ENCODE data around the gene NDUFAF5. TPM values are rescaled to one million over a fixed set of nuclear protein-coding genes. Genes with fewer than 3 reads are reported as not detected.
A peak's percentile ranks its signal among the peaks of the same experiment; 100 is the strongest.

Gene NDUFAF5
- total and polyA plus RNA-seq, 10 donors = 11.5 to 37.2 (median 25.4) TPM

GRCh38 chr20:13786143-13786828 is 1.5 kb downstream of the NDUFAF5 start:
- H3K9me3 ChIP-seq = no peaks in the 10 kb centered on the region
- intact Hi-C loops (cut with DNase I; ENCODE audit: low total_unique reads) = no loop called here
- H3K27me3 ChIP-seq (replicated peaks in 1 of 7) = no peaks in the 10 kb centered on the region
- peak overlapping the region in 2 of 8 donors; percentile 93 for H3K27ac ChIP-seq
- 84 to 91% (median 85%) methylated on average over 8 of the region's 8 CpGs for WGBS, 5 donors
- TF ChIP-seq CTCF (IDR thresholded peaks at IDR 0.05 in 8 of 11, conservative IDR thresholded peaks at IDR 0.05 in 3 of 11) (no peak), POLR2AphosphoS5 (IDR thresholded peaks at IDR 0.05) (no peak), POLR2A (IDR thresholded peaks at IDR 0.05) (no peak)
- H3K4me3 ChIP-seq = peak overlapping the region in 6 of 8 donors; percentile 77 to 86 (median 84)
- H3K36me3 ChIP-seq = peaks cover 0 to 58% (median 26%) of the 10 kb centered on the region in 6 donors
- DNase-seq = no peak
- H3K4me1 ChIP-seq = peaks cover 13 to 63% (median 38%) of the 10 kb centered on the region in 6 donors

DNA sequence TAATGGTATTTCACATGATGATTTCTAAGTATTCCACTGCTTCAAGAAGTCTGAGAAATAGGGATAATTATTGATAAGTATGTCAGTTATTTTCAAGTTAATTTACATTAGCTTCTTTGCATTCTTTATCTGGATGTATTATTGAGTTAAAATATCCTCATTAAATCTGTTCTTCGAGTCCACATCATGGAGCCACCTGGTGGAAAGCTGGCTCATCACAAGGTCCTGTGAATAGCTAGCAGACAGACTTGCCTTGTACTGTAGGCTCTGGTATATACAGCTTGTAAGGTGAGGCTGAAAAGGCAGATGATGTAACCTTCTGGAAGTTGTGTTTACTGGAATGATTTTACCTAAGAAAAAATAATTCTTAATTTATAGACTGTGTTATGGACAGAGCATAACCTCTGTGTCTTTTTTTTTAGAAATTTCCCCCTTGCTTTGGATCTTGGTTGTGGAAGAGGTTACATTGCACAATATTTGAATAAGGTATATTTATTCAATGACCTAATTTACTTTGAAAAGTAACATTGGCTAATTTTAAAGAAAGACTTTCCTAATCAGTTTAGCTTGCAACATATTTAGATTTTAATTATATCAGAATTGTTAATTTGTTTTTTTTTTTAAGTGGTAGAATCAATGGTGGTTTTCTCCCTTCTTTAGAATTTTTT is 3.5 kb downstream of the NDUFAF5 start:
- H3K36me3 ChIP-seq = peaks cover 0 to 61% (median 31%) of the 10 kb centered on the region in 6 donors
- H3K4me1 ChIP-seq = peaks cover 13 to 48% (median 32%) of the 10 kb centered on the region in 6 donors
- no peaks in the 10 kb centered on the region for H3K27me3 ChIP-seq (replicated peaks in 1 of 7)
- WGBS, 5 donors = 14 to 21% (median 19%) methylated on average over 1 of the region's 1 CpG
- no peak overlapping the region for H3K4me3 ChIP-seq
- DNase-seq = no peak
- no peaks in the 10 kb centered on the region for H3K9me3 ChIP-seq
- TF ChIP-seq CTCF (IDR thresholded peaks at IDR 0.05 in 8 of 11, conservative IDR thresholded peaks at IDR 0.05 in 3 of 11) (peak in 7 of 11 experiments; percentile 22 to 42 (median 27)), POLR2AphosphoS5 (IDR thresholded peaks at IDR 0.05) (no peak)
- H3K27ac ChIP-seq = no peak overlapping the region
- intact Hi-C loops (cut with DNase I; ENCODE audit: low total_unique reads) = no loop called here

DNA sequence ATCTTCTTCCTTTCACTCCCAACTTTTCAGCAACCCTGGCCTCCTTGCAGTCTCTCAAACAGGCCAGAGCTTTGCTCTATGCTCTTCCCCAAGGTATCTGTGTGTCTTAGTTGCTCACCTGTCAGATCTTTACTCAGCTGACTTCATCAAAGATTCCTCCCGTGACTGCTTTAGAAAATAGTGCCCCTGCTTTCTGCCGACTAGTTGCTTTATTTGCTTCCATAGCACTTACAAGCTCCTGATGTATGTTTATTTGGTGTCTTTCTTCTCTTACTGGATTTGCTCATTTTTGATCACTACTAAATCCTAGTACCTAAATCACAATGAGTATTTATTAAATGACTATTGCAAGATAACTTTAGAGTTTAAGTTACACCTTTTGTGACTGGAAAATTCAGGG is 5.9 kb downstream of the NDUFAF5 start:
- no peak for DNase-seq
- no peak overlapping the region for H3K27ac ChIP-seq
- peaks cover 0 to 86% (median 53%) of the 10 kb centered on the region in 6 donors for H3K36me3 ChIP-seq
- H3K4me3 ChIP-seq = no peak overlapping the region
- 89 to 99% (median 93%) methylated on average over 2 of the region's 2 CpGs for WGBS, 5 donors
- no peaks in the 10 kb centered on the region for H3K27me3 ChIP-seq (replicated peaks in 1 of 7)
- TF ChIP-seq POLR2A (IDR thresholded peaks at IDR 0.05) (no peak), CTCF (IDR thresholded peaks at IDR 0.05 in 8 of 11, conservative IDR thresholded peaks at IDR 0.05 in 3 of 11) (no peak), POLR2AphosphoS5 (IDR thresholded peaks at IDR 0.05) (no peak)
- no peaks in the 10 kb centered on the region for H3K9me3 ChIP-seq
- peaks cover 5 to 30% (median 20%) of the 10 kb centered on the region in 6 donors for H3K4me1 ChIP-seq
- intact Hi-C loops (cut with DNase I; ENCODE audit: low total_unique reads) = no loop called here
